A673 (cell line): ENCODE measurements around the gene ARHGEF2.

Experiments used
- EZH2 ChIP-seq: fragments of 200-600 bp; sonication (generic); IDR thresholded peaks from 2 replicates; pipeline ENCODE4 v1.6.1; 2017; ENCODE audit warnings: borderline replicate concordance, low read depth, mild to moderate bottlenecking, mixed read lengths, antibody characterized with exemption, low read length; ENCODE audit not compliant: poor library complexity, severe bottlenecking
- TF ChIP-seq, protein P1 (sequence below): fragments of 300-800, 200-600 bp; sonication (generic); conservative IDR thresholded peaks from 2 replicates; pipeline ENCODE4 v1.5.1; 2017; ENCODE audit warnings: low read depth, mild to moderate bottlenecking, antibody characterized with exemption, low read length, moderate library complexity, mixed read lengths

DNA sequence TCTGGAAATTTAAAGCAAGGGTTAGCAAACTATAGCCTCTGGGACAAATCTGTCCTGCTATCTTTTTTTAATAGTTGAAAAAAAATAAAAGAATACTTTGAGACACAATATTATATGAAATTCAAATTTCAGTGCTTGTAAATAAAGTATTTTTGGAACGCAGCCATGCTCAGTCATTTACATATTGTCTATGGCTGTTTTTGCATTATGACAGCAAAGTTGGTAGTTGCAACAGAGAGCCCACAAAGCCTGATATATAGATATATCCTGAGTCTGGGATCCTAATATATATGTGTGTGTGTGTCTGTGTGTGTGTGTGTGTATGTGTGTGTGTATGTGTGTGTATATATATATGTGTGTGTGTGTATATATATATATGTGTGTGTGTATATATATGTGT lies 21.6 kb upstream of the ARHGEF2 start:
- TF ChIP-seq EZH2 = no peak
- TF ChIP-seq, protein P1, sequence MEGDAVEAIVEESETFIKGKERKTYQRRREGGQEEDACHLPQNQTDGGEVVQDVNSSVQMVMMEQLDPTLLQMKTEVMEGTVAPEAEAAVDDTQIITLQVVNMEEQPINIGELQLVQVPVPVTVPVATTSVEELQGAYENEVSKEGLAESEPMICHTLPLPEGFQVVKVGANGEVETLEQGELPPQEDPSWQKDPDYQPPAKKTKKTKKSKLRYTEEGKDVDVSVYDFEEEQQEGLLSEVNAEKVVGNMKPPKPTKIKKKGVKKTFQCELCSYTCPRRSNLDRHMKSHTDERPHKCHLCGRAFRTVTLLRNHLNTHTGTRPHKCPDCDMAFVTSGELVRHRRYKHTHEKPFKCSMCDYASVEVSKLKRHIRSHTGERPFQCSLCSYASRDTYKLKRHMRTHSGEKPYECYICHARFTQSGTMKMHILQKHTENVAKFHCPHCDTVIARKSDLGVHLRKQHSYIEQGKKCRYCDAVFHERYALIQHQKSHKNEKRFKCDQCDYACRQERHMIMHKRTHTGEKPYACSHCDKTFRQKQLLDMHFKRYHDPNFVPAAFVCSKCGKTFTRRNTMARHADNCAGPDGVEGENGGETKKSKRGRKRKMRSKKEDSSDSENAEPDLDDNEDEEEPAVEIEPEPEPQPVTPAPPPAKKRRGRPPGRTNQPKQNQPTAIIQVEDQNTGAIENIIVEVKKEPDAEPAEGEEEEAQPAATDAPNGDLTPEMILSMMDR = no peak
